Suppressor macrophage (primary cell): ENCODE data around the gene RASSF7.

Experiments used
- DNase-seq, 4 experiments: peaks; one replicate each; pipeline ENCODE4 v3.0.0-alpha.2; 2020 to 2022

Gene RASSF7

DNA sequence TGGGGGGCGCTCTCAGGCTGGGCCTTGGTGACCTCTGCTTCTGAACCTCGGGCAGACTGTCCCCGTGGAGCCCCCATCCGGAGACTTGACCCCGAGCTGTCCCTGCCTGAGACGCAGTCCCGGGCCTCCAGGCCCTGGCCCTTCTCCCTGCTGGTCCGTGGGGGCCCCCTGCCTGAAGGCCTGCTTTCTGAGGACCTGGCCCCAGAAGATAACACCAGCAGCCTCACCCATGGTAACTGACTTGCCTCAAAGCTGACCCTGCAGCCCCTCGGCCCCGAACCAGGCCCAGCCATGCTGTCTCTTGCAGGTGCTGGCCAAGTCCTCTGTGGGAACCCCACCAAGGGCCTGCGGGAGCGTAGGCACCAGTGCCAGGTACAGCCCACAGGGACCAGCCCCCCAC is 9.2 kb upstream of the RASSF7 start:
- DNase-seq: no peak

DNA sequence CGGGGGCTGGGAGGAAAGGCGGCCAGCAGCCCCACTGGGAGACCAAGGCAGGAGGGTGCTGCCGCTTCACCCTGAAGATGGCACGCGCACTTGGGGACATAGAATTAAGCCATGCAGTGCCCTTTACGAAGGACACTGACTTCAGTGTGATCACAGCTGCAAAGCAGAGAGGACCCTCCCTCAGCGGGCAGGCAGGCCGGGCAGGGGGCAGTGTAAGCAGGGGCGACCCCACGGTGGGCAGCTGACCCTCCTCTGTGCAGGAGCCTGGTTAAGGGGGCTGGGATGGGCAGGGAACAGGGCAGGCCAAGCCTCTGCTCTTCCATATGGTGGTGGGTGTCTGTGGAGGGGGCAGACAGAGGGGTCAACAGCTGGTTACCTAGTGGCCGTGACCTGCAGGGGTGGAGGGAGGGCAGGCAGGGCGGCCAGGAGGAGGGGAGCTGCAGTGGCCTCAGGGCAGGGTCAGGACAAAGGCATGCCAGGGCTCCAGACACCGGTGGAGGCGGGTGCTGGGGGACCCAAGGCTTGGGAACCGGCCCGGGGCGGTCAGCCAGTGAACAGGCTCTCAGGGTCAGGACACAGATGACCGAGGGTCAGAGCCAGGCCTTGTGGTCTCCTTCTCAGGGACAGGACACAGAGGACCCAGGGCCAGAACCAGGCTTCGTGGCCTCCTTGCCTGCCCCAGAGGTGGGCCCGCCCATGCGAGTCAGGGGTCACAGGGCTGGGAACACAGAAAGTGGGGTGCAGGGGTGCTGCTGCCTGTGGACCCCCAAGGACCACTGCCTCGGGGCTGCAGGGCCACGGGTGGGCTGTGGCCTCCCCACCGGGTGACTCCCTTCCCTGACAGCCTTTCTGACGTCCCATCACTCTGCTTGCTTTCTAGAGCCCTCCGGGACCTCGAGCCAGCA is 7.4 kb upstream of the RASSF7 start:
- DNase-seq: no peak

DNA sequence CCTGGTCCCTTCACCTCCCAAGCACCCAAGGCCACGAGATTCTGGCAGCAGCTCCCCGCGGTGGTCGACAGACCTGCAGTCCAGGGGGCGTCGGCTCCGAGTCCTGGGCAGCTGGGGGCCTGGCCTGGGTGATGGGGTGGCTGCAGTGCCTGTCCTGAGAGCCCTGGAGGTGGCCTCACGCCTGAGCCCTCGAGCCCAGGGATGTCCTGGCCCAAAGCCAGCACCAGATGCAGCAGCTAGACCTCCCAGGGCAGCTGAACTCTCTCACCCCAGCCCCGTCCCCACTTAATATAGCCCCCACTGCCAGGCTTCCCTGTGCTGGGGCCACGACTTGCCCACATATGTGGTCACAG is 6.8 kb upstream of the RASSF7 start:
- no peak for DNase-seq

DNA sequence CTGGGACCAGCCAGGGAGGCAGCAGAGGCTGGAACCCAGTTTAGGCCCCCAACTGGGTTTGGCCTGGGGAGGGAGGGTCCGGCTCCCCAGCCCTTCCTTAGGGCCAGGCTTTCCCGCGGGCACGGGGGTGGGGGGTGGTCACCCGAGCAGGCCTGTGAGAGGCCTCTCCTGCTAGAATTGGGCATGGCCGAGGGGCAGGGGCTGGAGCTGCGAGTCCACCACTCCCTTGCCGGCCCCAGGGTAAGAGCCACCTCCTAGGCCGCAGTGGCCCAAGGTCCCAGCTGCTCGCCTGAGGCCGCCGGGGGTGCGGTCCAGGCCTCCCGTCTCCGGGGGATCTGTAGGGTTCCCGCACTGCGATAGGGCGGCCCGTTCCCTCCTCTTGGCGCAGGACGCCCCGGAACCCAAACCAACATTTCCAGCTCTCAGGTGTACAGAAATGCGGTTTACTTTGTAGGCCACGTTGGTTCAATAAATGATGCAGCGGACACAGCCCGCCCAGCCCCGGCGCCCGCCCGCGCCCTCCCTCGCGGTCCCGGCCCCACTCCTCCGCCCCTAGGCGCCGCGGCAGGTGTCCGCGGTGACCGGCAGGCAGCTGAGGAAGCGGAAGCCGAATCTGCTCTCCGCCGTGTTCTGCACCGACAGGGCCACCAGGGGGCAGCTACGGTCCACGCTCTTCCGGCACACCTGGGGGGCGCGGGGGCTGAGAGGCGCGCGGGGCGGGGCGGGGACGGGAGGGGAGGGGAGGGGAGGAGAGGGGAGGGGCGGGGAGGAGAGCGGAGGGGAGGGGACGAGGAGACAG is 6.1 kb upstream of the RASSF7 start:
- DNase-seq: peak; percentile 51 to 83 (median 68)

DNA sequence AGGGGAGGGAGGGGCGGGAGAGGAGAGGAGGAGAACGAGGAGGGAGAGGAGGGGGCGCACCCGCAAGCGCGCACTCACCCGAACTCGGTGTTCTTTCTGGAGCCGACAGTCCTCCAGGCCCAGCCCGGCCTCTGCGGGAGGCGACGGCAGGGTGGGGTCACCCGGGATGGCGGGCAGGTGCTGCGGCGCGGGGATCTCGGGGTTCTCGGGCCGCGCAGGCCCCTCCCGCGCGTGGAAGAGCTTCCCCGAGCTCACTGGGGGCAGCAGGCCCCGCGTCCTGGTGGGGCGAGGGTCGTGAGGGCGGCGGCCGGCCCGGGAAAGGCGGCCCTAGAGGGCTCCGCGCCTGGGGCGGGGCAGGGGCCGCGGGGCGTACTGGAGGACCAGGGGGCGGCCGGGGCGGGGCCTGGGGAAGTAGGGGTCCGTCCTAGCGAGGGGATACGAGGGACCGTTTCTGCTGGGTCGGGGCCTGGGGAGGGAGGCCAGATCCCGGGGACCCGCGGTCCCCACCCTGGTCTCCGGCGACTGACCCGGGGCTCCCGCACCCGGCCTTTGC is 5.5 kb upstream of the RASSF7 start:
- no peak for DNase-seq

DNA sequence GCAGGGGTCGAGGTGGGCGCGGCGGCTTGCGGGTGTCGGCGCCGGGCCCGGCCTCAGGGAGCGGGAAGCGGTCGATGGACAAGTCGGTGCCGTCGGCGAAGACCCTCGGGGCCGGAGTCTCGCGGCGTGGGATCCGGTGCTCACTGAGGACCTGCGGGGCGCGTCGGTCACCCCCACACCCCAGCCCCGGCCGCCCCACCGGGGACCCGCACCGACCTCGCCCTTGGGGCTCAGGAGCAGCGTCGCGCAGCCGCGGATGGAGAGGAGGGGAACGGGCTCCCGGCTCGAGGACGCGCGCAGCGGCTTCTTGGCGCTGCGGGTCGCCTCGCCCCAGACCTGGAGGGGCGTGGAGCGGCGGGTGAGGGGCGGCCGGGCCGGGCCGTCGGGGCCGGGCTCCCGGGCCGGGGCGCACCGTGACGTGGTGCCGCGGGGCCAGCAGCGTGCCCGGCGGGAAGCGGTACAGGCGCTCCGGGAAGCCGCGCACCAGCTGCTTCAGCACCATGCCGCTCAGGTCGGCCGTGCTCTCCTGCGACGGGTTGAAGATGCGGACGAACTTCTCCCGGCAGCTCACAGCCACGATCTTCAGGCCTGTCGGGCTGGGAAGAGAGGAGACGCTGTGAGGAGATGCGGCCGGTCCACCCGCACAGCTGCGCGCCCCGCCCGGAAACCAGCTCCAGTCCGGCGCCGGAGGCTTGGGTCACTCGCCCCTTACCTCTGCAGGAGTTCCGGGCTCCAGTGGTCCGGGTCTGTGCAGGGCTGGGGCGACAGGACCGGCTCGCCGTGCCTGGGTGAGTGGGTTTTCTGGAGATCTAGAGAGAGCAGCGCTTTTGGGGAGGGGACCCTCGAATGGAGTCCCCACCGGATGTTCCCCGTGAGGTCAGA is 4.7 kb upstream of the RASSF7 start:
- peak in 2 of 4 experiments; percentile 20 to 37 for DNase-seq

DNA sequence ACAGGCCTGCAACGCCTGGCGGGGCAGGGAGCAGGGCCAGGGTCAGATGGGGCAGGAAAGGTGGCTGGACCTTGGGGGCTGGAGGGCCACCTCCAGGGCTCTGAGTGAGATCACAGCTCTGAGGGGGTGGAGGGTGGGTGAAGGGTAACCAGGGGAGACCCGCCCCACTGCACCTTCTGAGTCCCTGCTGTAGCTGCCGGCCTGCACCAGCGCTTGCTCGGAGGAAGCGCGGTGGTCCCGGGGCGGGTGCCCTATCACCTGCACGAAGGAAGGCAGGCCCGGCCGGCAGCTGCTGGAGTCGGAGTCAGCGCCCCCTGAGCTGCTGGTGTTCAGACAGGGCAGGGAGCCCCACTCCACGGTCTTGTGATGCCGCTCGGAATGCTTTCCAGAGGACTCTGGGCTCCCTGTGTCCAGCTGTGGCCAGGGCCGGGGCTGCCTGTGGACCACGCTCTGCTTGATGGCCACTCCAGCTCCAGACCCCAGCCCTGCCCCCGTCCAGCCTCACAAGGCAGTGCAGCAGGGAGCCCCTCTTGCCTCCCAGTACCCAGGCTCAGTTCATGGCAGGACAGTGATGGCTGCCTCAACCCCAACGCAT is 4.0 kb upstream of the RASSF7 start:
- no peak for DNase-seq

DNA sequence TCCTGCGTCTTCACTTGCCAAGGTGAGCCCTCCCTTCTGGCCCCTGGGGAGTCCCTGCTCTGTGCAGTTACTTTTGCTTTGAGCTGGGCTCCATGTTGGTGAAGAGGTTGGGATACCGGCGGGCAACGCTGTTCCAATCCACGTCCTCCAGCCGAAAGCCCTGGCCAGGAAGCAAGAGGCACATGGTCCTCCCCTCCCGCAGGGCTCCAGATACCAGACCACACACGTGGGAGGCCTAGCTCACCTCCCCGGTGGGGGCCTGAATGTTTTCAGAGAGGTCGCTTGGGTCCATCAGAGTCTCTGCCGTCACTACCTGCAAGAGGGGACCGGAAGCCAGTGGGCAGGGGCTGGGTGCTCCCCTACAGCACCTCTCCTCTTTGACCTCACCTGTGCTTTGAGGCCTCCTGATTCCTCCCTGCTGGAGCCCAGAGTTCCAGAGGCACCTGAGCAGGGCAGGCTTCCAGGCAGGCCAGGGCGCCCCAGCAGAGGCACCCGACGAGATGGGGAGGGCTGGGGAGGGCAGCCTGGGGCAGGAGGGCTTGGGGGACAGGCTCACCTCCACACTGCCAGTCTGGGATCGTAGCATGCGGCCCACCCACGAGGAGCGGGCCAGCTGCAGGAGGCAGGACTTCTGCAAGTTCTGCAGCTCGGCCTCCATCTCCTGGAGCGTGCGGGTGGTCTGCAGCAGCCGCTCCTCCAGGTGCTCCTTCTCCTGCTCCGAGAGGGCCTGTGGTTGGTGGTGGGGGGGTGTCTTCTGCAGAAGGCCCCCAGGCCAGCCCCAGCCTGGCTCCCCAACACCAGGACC is 3.2 kb upstream of the RASSF7 start:
- DNase-seq: no peak

DNA sequence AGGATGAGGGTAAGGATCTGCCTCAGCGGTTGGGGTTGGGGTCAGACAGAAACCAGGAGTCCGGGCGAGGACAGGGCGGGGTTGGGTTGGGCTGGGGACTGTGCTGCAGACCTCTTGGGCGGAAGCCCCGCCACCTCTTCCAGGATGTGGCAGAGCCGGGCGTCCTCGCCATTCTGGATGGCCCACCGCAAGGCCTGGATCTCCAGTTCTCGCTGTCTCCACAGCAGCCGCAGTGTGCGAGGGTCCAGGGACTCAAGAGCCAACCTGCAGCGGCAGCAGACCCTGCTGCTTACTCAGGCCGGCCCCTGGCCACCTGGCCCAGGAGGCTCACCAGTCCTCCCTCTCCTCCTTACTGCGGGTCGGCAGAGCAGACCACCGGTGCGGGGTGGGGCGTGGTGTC is 2.3 kb upstream of the RASSF7 start:
- DNase-seq: no peak

DNA sequence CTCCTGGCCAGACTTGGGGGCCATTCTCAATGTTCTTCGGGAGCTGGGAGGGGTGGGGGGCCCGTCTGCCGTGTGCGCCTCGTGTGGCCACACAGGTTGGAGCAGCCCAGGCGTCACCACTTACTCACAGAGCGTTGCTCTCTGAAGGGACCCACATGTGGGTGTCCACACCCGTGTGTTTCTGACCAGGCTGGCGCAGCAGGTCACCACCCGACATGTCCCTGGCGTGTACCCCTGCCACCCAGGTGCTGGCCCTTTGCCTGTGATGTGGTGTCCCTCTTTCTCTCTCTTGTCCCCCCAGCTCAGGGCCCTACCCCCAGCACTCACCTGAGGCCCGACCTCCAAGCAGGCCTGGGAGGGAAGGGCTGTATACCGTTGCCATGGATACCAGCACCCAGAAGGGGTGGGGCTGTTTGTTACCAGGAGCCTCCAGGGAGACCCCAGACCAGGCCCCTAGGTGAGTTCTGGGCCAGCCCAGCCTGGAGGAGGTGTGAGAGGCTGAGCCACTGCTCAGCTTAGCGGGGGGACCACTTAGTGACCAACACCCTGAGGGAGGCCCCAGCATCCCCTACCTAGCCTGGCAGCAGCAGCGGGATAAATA is 1.6 kb upstream of the RASSF7 start:
- no peak for DNase-seq

DNA sequence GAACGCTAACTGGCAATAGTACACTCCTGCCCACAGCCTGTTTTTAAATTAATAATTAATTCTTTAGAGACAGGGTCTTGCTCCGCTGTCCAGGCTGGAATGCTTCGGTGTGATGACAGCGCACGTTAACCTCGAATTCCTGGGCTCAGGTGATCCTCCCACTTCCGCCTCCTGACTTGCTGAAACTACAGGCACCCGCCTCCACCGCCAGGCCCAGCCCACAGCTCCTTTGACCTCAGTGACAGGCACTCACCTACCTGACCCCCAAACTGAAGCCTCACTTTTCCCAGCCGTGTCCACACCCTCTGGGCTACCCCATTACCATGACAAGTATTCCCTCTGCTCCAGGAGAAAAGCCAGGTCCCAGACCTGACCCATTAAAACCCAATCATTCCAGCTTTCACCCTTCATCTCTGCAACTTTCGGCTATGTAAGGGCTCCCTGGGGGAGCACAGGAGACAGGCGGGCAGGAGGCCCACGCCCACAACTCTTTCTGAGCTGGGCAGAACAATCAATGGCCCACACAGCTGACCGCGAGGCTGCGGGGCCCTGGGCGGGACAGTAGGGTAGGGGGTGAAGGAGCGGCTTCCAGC is 962 bp upstream of the RASSF7 start:
- DNase-seq: peak in 1 of 4 experiments; percentile 14

DNA sequence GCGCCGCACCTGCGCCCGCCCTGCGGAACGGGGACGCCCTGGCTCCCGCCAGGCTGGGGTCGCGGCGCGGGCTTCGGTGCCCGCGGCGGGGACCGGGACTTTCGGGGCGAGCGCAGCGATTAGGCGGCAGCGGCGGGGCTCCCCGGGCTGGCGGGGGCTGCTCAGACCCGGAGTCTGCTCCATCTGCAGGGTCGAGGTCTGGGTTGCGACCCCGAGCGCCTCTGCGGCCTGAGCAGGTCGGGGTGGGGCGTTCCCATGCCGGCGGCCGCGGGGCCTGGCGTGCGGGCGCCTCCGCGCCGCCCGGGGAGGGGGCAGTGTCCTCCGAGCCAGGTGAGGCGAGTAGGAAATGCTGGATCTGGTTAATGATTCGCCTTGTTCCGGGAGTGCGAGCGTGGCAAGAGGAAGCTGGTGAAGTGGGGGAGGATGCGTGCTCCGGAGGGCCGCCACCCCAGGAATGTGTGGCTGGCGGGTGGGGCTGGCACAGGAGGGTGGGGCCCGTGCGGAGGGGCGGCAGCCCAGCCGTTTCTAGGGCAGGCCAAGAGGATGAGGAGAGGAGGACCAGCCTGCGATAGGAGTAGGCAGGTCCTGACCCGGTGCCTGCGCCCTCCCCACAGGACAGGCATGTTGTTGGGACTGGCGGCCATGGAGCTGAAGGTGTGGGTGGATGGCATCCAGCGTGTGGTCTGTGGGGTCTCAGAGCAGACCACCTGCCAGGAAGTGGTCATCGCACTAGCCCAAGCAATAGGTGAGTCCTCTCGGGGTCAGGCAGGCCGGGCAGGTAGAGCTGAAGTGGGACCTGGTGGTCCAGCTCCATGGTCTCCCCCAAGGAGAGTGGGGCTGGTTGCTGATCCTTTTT is 606 bp downstream of the RASSF7 start:
- DNase-seq: peak in 3 of 4 experiments; percentile 24 to 60 (median 46)

DNA sequence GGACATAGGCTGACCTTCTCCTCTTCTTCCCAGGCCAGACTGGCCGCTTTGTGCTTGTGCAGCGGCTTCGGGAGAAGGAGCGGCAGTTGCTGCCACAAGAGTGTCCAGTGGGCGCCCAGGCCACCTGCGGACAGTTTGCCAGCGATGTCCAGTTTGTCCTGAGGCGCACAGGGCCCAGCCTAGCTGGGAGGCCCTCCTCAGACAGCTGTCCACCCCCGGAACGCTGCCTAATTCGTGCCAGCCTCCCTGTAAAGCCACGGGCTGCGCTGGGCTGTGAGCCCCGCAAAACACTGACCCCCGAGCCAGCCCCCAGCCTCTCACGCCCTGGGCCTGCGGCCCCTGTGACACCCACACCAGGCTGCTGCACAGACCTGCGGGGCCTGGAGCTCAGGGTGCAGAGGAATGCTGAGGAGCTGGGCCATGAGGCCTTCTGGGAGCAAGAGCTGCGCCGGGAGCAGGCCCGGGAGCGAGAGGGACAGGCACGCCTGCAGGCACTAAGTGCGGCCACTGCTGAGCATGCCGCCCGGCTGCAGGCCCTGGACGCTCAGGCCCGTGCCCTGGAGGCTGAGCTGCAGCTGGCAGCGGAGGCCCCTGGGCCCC is 1.4 kb downstream of the RASSF7 start:
- no peak for DNase-seq

DNA sequence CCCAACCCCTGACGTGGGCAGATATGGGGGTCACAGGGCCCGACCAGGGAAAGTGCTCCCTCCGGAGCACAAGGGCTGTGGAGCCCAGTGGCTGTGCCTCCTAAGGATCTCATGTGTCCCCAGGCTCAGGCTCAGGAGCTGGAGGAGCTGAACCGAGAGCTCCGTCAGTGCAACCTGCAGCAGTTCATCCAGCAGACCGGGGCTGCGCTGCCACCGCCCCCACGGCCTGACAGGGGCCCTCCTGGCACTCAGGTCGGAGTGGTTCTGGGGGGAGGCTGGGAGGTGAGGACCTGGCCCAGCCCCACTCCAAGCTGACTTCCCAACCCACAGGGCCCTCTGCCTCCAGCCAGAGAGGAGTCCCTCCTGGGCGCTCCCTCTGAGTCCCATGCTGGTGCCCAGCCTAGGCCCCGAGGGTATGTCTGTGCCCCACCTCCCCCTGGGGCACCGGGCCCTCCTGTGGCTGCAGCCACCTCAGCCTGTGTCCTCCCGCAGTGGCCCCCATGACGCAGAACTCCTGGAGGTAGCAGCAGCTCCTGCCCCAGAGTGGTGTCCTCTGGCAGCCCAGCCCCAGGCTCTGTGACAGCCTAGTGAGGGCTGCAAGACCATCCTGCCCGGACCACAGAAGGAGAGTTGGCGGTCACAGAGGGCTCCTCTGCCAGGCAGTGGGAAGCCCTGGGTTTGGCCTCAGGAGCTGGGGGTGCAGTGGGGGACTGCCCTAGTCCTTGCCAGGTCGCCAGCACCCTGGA is 2.5 kb downstream of the RASSF7 start:
- DNase-seq: no peak

DNA sequence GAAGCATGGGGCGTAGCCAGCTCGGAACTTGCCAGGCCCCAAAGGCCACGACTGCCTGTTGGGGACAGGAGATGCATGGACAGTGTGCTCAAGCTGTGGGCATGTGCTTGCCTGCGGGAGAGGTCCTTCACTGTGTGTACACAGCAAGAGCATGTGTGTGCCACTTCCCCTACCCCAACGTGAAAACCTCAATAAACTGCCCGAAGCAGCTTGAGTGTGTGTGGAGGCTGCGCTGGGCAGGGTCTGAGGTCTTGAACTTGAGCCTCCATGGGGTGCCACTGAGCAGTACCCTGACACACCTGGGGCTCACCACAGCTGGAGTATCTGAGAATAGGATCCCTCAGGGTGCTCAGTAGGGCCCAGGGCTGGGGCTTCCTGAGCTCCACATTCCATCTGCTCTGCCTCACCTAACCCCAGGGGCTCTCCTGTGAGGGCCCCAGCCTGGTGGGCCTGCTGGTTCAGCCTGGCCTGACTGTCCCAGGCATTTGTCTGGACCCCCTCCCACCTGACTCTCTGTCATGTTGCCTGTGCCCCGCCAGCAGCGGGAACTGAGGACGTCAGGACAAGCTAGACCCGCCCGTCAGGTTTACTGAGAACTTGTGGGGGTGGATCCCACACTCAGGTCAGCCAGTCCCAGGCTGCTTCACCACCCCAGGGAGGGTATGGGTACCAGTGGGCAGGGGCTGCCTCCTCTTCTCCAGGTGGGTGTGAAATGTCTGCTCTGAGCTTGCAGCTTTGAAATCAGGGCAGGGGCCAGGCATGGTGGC is 3.2 kb downstream of the RASSF7 start:
- no peak for DNase-seq

DNA sequence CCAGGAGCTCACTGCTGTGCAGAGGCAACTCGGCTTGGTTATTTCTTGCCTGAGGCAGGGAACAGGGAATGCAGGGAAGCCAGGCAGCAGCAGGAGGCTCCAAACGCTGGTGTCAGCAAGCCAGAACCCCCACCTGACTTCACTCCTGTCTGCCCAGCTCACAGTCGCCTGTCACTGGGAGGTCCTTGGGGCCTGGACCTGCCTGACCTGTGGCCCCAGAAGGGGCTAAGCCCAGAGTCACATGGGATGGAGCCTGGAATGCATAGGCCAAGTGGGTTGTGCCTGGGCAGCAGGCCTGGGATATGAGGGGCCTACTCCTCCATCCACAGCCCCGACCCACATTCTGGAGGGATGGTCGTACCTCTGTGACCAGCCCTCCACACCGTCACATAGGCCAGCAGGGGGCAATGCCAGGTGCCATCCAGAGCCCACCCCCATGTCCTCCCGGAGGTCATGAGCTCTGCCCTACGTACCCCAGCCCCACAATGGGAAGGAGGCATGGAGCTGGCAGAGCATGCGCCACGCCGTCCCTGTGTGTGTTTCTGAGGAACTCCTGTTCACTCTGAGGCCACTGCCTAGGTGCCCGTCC is 5.2 kb downstream of the RASSF7 start:
- no peak for DNase-seq
